HFF-Myc (cell line): Measurements from ENCODE around the gene MTCL1.

Experiments used
- DNase-seq: peaks from one replicate; pipeline ENCODE4 v3.0.0-alpha.2; 2011; ENCODE audit warnings: low read depth; ENCODE audit errors: extremely low read depth
- H3K4me3 ChIP-seq: replicated peaks from 2 replicates; pipeline ENCODE4 v1.5.1; 2011; ENCODE audit warnings: low read depth, mild to moderate bottlenecking, control low read depth, low read length
- TF ChIP-seq, protein P1 (sequence below): IDR thresholded peaks from 2 replicates; pipeline ENCODE4 v1.5.1; 2012; ENCODE audit warnings: mild to moderate bottlenecking, low read depth, low read length, control low read depth; ENCODE audit errors: missing control alignments

Gene MTCL1

DNA sequence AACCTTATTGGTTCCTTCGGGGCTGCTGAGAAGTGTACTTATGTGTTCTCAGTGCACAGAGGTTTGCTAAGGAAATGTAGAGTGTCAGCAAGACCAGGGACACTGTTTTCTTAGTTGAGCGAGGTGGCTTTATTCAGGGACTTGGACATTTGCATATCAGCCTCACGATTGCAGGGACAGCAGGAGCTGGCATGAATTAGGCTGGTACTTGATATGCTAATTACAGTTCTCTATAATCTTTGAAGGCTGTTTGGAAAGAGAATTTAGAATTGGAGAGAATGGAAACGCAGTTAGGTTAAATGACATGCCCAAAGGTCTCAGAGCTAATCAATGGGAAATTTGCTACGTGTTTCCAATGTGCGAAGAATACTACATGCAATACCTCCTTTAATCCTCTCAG, 18.7 kb upstream of the MTCL1 start:
- TF ChIP-seq, protein P1, sequence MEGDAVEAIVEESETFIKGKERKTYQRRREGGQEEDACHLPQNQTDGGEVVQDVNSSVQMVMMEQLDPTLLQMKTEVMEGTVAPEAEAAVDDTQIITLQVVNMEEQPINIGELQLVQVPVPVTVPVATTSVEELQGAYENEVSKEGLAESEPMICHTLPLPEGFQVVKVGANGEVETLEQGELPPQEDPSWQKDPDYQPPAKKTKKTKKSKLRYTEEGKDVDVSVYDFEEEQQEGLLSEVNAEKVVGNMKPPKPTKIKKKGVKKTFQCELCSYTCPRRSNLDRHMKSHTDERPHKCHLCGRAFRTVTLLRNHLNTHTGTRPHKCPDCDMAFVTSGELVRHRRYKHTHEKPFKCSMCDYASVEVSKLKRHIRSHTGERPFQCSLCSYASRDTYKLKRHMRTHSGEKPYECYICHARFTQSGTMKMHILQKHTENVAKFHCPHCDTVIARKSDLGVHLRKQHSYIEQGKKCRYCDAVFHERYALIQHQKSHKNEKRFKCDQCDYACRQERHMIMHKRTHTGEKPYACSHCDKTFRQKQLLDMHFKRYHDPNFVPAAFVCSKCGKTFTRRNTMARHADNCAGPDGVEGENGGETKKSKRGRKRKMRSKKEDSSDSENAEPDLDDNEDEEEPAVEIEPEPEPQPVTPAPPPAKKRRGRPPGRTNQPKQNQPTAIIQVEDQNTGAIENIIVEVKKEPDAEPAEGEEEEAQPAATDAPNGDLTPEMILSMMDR: no peak
- no peak overlapping the region for H3K4me3 ChIP-seq
- no peak for DNase-seq

DNA sequence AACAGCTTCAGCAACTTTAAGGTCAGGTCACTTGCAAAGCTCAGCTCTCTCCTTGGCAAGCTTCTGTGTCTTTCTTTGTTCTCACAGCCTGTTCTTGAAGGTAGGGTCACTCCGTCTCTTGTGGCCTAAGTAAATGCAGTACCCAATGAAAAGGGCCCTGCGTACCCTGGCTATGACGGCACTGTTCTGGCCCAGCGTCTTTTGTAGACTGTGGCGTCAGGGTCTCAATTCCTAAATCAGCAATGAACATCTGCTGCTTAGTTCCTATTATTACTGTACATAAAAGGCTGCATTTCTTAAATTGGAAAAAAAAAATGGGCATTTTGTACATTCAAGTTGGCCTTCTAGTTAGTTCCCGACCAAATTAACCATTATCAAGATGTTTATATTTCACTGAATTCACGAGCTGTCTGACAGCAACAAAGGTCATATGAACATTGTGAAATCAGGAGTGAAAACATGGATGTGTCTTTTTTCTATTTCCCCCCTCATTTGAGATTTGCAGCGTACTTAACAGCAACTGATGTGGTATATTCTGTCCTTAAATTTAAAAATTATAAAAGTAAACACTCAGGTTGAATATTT, 17.0 kb upstream of the MTCL1 start:
- no peak overlapping the region for H3K4me3 ChIP-seq
- TF ChIP-seq, protein P1: no peak
- no peak for DNase-seq

DNA sequence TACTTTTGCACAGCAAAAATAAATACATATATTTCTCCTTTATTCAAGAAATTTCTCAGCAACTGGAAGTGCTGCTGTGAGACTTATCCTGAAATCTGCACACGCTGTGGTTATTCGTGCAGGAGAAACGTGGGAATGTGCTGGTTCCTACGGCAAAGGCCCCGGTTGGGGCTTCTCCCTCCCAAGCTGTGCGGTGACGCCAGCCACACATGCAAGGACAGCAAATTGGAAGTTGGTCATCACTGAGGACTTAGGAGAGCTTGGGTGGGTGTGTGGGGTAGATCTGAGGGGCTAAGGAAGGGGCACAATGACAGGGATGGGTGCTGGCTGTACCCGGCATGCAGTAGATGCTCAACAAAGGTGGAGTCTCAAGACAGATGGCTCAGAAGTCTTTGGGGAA, 16.5 kb upstream of the MTCL1 start:
- TF ChIP-seq, protein P1: no peak
- DNase-seq: no peak
- no peak overlapping the region for H3K4me3 ChIP-seq

DNA sequence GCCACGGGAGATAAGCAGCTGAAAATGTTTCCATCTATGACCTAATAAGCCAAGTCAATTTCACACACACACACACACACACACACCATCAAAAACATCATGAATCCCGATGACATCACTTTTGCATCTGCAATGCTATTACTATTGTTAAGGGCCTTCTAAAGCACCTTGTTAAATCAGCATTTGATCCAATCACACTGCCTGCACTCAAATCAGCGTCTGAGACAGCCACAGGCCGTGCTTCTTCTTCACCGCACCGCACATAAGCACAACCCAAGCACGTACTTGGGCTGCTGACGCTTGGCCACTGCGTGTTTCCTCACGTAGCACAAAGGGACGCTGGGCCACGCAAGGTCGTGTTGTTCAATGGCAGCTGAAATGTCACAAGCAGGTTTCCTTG, 15.8 kb upstream of the MTCL1 start:
- TF ChIP-seq, protein P1: no peak

DNA sequence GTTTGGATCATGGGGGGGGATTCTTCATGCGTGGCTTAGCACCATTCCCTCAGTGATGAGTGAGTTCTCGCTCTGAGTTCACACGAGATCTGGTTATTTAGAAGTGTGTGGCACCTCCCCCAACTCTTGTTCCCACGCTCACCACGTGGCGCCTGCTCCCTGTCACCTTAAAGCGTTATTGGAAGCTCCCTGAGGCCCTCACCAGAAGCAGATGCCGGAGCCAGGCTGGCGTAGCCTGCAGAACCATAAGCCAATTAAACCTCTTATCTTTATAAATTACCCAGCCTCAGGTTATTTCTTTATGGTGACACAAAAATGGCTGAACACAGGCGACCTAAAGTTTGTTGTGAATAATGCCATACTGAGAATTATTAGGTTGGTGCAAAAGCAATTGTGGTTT, 10.5 kb upstream of the MTCL1 start:
- no peak overlapping the region for H3K4me3 ChIP-seq
- no peak for DNase-seq
- TF ChIP-seq, protein P1: no peak

More for the DNA sequence above, 15.8 kb upstream of the MTCL1 start:
- no peak for DNase-seq
- no peak overlapping the region for H3K4me3 ChIP-seq

DNA sequence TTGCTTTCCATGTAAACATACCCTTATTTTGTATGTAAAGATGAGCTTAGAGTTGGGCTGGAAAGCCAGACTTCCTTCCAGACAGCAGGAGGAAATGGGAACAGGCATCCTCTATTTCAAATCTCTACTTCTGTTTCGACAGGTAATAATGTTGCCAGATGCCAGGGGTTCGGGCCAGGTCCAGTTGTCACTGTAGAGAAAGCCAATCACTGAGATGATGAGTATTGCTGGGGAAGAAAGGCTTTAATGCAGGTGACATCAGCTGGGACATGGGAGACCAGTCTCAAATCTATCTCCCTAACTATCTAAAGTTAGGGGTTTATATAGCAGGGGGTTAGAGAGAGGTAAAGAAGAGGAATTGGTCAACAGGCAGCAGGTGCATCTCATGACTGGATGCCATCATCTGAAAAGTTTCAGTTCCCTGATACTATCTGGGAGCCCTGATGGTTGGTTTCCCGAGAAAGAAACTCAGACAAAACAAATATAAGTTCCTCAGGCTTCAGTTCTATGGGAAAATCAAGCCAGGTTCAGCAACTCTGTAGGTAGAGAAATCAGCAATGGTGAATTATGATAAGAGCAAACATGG, 9.3 kb upstream of the MTCL1 start:
- H3K4me3 ChIP-seq: no peak overlapping the region
- DNase-seq: no peak
- TF ChIP-seq, protein P1: no peak
